Lower leg skin (tissue), 3 donors: Measurements from ENCODE around the gene TRAF3.

Experiments used
- CTCF ChIP-seq, 3 donors: fragments of 450-650 bp; IDR thresholded peaks; one replicate each; pipeline ENCODE4 v1.5.1; 2016; ENCODE audit warnings: antibody characterized with exemption in 3 of 3, mild to moderate bottlenecking in 3 of 3, moderate library complexity in 2 of 3
- POLR2A ChIP-seq, 2 donors: fragments of 450-650 bp; IDR thresholded peaks; one replicate each; pipeline ENCODE4 v1.6.1; 2016 to 2017; ENCODE audit warnings: antibody characterized with exemption in 2 of 2, mild to moderate bottlenecking in 1 of 2, moderate library complexity in 1 of 2

DNA sequence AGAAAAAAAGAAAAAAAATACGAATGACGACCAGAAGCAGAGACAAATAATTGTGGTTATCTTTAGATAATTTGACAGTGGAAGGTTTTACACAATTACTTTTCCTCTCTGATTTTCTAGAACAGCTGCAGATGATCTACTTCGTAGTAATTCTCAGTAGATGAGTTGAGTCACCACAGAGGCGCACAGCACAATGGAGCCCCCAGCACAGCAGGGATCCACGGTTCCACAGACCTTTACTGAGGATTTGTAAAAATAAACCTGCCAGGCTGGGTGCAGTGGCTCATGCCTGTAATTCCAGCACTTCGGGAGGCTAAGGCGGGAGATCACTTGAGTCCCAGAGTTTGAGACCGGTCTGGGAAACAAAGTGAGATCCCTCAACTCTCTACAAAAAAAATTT, 174.6 kb downstream of the TRAF3 start:
- TF ChIP-seq POLR2A (IDR thresholded peaks at IDR 0.05) (no peak), CTCF (IDR thresholded peaks at IDR 0.05) (no peak)
